GM12878 (cell line): ENCODE results near the gene ADAMTSL4. TPM values are rescaled to one million over a fixed set of nuclear protein-coding genes. Genes with fewer than 3 reads are reported as not detected.

Experiments
- BCL11A ChIP-seq: IDR thresholded peaks from 2 replicates; pipeline ENCODE4 v1.6.1; 2011; ENCODE audit warnings: low read depth, low read length
- EP300 ChIP-seq, 2 experiments: fragments of 150-350 bp in 1 of 2; IDR thresholded peaks; 2 replicates each; pipeline ENCODE4 v1.6.1; 2011 to 2012; ENCODE audit warnings: low read depth in 2 of 2, low read length in 2 of 2, borderline replicate concordance in 1 of 2, improper control_type of control experiment in 1 of 2, inconsistent platforms in 1 of 2; ENCODE audit not compliant: control insufficient read depth in 1 of 2
- GATAD2B ChIP-seq: fragments of 450-650 bp; conservative IDR thresholded peaks from 2 replicates; pipeline ENCODE4 v1.6.1; 2017; ENCODE audit warnings: low read depth, mild to moderate bottlenecking, moderate library complexity
- HDGF ChIP-seq: fragments of 450-650 bp; IDR thresholded peaks from 2 replicates; pipeline ENCODE4 v1.6.1; 2016; ENCODE audit warnings: antibody characterized with exemption
- POLR2A ChIP-seq: IDR thresholded peaks from 2 replicates; pipeline ENCODE4 v1.6.1; 2011; ENCODE audit warnings: low read depth, mild to moderate bottlenecking, low read length
- POLR2AphosphoS2 ChIP-seq: IDR thresholded peaks from 2 replicates; pipeline ENCODE4 v1.6.1; 2011; ENCODE audit warnings: low read depth, mild to moderate bottlenecking, low read length, improper control_type of control experiment, moderate library complexity
- SMAD1 ChIP-seq: fragments of 450-650 bp; IDR thresholded peaks from 2 replicates; pipeline ENCODE4 v1.6.1; 2018; ENCODE audit warnings: mild to moderate bottlenecking, low read depth; ENCODE audit not compliant: partially characterized antibody
- TBL1XR1 ChIP-seq: IDR thresholded peaks from 2 replicates; pipeline ENCODE4 v1.6.1; 2012; ENCODE audit warnings: low read depth, low read length, improper control_type of control experiment
- ZNF384 ChIP-seq: IDR thresholded peaks from 2 replicates; pipeline ENCODE4 v1.6.1; 2012; ENCODE audit warnings: low read depth, mild to moderate bottlenecking, low read length, improper control_type of control experiment, borderline replicate concordance
- ZSCAN29 ChIP-seq: fragments of 450-650 bp; IDR thresholded peaks from 2 replicates; pipeline ENCODE4 v1.6.1; 2017; ENCODE audit warnings: mild to moderate bottlenecking, moderate library complexity
- polyA plus RNA-seq, 11 experiments: library from polyadenylated mRNA; depleted of rRNA in 4 of 11; unstranded in 6 of 11; stranded (reverse) in 5 of 11; fragments of >200 nt; fragmentation: Nextera tagmentation in 4 of 11; fragmentation: Illumina TruSeq in 1 of 11; extraction: Ambion mirVana in 4 of 11; extraction: Trizol in 1 of 11; gene quantifications; 1 replicate in 1 of 11; 2 replicates in 10 of 11; pipeline versions ENCODE4 v1.2.1 to v1.2.3, GENCODE V29; 2011 to 2016; ENCODE audit warnings: inconsistent platforms in 2 of 11, missing spikeins in 2 of 11, low read depth in 1 of 11
- total RNA-seq, 4 experiments: library from RNA; depleted of rRNA in 3 of 4; stranded (reverse); fragments of >200 nt in 3 of 4; fragmentation: Illumina TruSeq in 1 of 4; extraction: Trizol in 1 of 4; gene quantifications; 2 replicates each; pipeline versions ENCODE4 v1.2.1 to v1.2.3, GENCODE V29; 2013 to 2021
- TF ChIP-seq, protein P1 (sequence below): fragments of 450-650 bp; formaldehyde crosslinking; IDR thresholded peaks from 2 replicates; pipeline ENCODE4 v1.5.0; 2022; ENCODE audit warnings: mild to moderate bottlenecking, missing genetic modification characterization
- TF ChIP-seq, protein P2 (sequence below): fragments of 450-650 bp; IDR thresholded peaks from 2 replicates; pipeline ENCODE4 v1.6.1; 2016; ENCODE audit warnings: mild to moderate bottlenecking, moderate library complexity, borderline replicate concordance
- TF ChIP-seq, protein P3 (sequence below): IDR thresholded peaks from 2 replicates; pipeline ENCODE4 v1.6.1; 2012; ENCODE audit warnings: improper control_type of control experiment, low read depth, low read length; ENCODE audit not compliant: insufficient replicate concordance
- TF ChIP-seq, protein P4 (sequence below): fragments of 450-650 bp; IDR thresholded peaks from 2 replicates; pipeline ENCODE4 v1.6.1; 2016; ENCODE audit warnings: mild to moderate bottlenecking

ADAMTSL4 gene
- total and polyA plus RNA-seq, 10 of the 15 experiments (the other 5 are each of a cell fraction or from before 2014, with no cell fraction given): 0.04 to 0.15 (median 0.05) TPM; not detected in 5

DNA sequence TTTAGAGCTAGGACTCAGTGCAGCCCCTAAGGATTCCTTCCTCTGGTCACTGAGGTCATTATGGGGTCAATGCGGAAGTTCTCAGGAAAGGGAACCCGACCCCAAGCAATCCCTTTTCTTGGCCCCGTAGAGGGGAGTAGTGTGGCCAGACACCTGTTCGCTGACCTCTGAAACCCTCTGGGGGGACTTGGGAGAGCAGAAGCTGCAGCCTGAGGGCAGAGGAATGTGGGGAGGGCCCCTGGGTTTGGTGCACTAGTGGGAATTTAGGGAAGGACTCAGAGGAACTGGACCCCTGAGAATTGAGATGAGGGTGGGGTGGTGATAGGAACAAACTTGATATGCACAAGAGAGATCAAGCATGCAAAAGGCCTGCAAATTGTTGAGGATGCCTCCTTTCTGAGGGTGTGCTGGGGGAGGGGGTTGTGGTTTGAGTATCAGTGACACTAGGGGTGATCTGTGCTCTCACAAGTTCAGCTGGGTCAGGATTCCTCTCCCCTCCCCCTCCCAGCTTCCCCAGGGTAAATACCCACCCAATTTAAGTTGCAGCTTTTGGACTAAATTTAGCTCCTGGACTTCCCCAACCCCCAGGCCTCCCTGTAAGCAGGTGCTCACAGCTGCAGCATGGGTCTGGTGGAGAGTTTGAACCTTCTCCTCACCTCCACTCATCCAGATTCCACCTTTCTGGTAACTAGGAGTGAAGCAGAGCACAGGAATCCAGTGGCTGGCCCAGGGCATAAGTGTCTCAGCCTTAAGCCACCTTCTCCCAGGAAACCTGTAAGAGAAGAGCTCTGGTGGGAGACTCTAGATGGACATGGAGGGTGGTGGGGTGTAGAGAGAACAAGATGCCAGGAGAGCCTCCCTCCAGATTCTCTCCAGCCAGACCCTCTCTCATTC is 13.5 kb downstream of the ADAMTSL4 start (continued):
- no peak for TF ChIP-seq POLR2AphosphoS2
- TF ChIP-seq GATAD2B: 0 out of 2 replicates have a peak, but pooled peaks have one; percentile 49
- peak; percentile 94 to 98; a peak in 3 of 4 replicates for TF ChIP-seq EP300 (IDR thresholded peaks at IDR 0.05; ENCODE audit: borderline replicate concordance in 1 of 2, control insufficient read depth in 1 of 2, low read depth in 2 of 2, low read length in 2 of 2)
- TF ChIP-seq, protein P1, sequence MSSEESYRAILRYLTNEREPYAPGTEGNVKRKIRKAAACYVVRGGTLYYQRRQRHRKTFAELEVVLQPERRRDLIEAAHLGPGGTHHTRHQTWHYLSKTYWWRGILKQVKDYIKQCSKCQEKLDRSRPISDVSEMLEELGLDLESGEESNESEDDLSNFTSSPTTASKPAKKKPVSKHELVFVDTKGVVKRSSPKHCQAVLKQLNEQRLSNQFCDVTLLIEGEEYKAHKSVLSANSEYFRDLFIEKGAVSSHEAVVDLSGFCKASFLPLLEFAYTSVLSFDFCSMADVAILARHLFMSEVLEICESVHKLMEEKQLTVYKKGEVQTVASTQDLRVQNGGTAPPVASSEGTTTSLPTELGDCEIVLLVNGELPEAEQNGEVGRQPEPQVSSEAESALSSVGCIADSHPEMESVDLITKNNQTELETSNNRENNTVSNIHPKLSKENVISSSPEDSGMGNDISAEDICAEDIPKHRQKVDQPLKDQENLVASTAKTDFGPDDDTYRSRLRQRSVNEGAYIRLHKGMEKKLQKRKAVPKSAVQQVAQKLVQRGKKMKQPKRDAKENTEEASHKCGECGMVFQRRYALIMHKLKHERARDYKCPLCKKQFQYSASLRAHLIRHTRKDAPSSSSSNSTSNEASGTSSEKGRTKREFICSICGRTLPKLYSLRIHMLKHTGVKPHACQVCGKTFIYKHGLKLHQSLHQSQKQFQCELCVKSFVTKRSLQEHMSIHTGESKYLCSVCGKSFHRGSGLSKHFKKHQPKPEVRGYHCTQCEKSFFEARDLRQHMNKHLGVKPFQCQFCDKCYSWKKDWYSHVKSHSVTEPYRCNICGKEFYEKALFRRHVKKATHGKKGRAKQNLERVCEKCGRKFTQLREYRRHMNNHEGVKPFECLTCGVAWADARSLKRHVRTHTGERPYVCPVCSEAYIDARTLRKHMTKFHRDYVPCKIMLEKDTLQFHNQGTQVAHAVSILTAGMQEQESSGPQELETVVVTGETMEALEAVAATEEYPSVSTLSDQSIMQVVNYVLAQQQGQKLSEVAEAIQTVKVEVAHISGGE (CRISPR knock-in tag): no peak
- TF ChIP-seq ZNF384: 0 out of 2 replicates have a peak, but pooled peaks have one; percentile 10
- TF ChIP-seq POLR2A: peak; percentile 57; the same call in 1 of the 2 replicates
- TF ChIP-seq, protein P2, sequence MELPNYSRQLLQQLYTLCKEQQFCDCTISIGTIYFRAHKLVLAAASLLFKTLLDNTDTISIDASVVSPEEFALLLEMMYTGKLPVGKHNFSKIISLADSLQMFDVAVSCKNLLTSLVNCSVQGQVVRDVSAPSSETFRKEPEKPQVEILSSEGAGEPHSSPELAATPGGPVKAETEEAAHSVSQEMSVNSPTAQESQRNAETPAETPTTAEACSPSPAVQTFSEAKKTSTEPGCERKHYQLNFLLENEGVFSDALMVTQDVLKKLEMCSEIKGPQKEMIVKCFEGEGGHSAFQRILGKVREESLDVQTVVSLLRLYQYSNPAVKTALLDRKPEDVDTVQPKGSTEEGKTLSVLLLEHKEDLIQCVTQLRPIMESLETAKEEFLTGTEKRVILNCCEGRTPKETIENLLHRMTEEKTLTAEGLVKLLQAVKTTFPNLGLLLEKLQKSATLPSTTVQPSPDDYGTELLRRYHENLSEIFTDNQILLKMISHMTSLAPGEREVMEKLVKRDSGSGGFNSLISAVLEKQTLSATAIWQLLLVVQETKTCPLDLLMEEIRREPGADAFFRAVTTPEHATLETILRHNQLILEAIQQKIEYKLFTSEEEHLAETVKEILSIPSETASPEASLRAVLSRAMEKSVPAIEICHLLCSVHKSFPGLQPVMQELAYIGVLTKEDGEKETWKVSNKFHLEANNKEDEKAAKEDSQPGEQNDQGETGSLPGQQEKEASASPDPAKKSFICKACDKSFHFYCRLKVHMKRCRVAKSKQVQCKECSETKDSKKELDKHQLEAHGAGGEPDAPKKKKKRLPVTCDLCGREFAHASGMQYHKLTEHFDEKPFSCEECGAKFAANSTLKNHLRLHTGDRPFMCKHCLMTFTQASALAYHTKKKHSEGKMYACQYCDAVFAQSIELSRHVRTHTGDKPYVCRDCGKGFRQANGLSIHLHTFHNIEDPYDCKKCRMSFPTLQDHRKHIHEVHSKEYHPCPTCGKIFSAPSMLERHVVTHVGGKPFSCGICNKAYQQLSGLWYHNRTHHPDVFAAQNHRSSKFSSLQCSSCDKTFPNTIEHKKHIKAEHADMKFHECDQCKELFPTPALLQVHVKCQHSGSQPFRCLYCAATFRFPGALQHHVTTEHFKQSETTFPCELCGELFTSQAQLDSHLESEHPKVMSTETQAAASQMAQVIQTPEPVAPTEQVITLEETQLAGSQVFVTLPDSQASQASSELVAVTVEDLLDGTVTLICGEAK: no peak
- peak; percentile 100 for TF ChIP-seq TBL1XR1
- no peak for TF ChIP-seq ZSCAN29
- TF ChIP-seq SMAD1: no peak
- TF ChIP-seq HDGF: no peak; the same call in 1 of the 2 replicates
- peak; percentile 96 for TF ChIP-seq BCL11A
- TF ChIP-seq, protein P3, sequence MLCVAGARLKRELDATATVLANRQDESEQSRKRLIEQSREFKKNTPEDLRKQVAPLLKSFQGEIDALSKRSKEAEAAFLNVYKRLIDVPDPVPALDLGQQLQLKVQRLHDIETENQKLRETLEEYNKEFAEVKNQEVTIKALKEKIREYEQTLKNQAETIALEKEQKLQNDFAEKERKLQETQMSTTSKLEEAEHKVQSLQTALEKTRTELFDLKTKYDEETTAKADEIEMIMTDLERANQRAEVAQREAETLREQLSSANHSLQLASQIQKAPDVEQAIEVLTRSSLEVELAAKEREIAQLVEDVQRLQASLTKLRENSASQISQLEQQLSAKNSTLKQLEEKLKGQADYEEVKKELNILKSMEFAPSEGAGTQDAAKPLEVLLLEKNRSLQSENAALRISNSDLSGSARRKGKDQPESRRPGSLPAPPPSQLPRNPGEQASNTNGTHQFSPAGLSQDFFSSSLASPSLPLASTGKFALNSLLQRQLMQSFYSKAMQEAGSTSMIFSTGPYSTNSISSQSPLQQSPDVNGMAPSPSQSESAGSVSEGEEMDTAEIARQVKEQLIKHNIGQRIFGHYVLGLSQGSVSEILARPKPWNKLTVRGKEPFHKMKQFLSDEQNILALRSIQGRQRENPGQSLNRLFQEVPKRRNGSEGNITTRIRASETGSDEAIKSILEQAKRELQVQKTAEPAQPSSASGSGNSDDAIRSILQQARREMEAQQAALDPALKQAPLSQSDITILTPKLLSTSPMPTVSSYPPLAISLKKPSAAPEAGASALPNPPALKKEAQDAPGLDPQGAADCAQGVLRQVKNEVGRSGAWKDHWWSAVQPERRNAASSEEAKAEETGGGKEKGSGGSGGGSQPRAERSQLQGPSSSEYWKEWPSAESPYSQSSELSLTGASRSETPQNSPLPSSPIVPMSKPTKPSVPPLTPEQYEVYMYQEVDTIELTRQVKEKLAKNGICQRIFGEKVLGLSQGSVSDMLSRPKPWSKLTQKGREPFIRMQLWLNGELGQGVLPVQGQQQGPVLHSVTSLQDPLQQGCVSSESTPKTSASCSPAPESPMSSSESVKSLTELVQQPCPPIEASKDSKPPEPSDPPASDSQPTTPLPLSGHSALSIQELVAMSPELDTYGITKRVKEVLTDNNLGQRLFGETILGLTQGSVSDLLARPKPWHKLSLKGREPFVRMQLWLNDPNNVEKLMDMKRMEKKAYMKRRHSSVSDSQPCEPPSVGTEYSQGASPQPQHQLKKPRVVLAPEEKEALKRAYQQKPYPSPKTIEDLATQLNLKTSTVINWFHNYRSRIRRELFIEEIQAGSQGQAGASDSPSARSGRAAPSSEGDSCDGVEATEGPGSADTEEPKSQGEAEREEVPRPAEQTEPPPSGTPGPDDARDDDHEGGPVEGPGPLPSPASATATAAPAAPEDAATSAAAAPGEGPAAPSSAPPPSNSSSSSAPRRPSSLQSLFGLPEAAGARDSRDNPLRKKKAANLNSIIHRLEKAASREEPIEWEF: peak; percentile 73
- TF ChIP-seq, protein P4, sequence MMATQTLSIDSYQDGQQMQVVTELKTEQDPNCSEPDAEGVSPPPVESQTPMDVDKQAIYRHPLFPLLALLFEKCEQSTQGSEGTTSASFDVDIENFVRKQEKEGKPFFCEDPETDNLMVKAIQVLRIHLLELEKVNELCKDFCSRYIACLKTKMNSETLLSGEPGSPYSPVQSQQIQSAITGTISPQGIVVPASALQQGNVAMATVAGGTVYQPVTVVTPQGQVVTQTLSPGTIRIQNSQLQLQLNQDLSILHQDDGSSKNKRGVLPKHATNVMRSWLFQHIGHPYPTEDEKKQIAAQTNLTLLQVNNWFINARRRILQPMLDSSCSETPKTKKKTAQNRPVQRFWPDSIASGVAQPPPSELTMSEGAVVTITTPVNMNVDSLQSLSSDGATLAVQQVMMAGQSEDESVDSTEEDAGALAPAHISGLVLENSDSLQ: no peak
